HepG2 (cell line): ENCODE measurements around the gene KLHDC4. TPM values are rescaled to one million over a fixed set of nuclear protein-coding genes. Genes with fewer than 3 reads are reported as not detected.

Experiments used
- ARNT ChIP-seq: fragments of 450-650 bp; IDR thresholded peaks from 2 replicates; pipeline ENCODE4 v1.6.1; 2017
- CBX2 ChIP-seq, 2 experiments: fragments of 200-600 bp in 1 of 2; sonication (generic); formaldehyde crosslinking in 1 of 2; IDR thresholded peaks; 2 replicates each; pipeline versions ENCODE4 v1.7.0 to v1.8.1; 2018 to 2022; ENCODE audit warnings: low read depth in 2 of 2, low read length in 1 of 2, mild to moderate bottlenecking in 1 of 2, missing genetic modification reagents in 1 of 2
- ELF3 ChIP-seq: IDR thresholded peaks from 2 replicates; pipeline ENCODE4 v1.6.1; 2016; ENCODE audit warnings: missing genetic modification reagents, missing compliant biosample characterization
- FOXA1 ChIP-seq, 2 experiments: fragments of 450-650 bp in 1 of 2; sonication (generic) in 1 of 2; formaldehyde crosslinking in 1 of 2; IDR thresholded peaks; 2 replicates each; pipeline versions ENCODE4 v1.4.0 to v1.6.1; 2016 to 2020; ENCODE audit warnings: missing genetic modification reagents in 1 of 2
- HNRNPK ChIP-seq: fragments of 200-400 bp; formaldehyde crosslinking; IDR thresholded peaks from 2 replicates; pipeline ENCODE4 v1.6.1; 2018; ENCODE audit warnings: low read length, low read depth, moderate library complexity, mild to moderate bottlenecking; ENCODE audit not compliant: poor library complexity, severe bottlenecking
- HOXA5 ChIP-seq: sonication (generic); formaldehyde crosslinking; IDR thresholded peaks from 2 replicates; pipeline ENCODE4 v1.4.0; 2020; ENCODE audit warnings: missing genetic modification reagents
- HOXA7 ChIP-seq: sonication (generic); formaldehyde crosslinking; IDR thresholded peaks from 2 replicates; pipeline ENCODE4 v1.8.1; 2022; ENCODE audit warnings: mild to moderate bottlenecking, missing genetic modification reagents, moderate library complexity
- JUND ChIP-seq: sonication (generic); formaldehyde crosslinking; IDR thresholded peaks from 2 replicates; pipeline ENCODE4 v1.8.0; 2022; ENCODE audit warnings: mild to moderate bottlenecking, missing genetic modification reagents
- MATR3 ChIP-seq: sonication (generic); formaldehyde crosslinking; IDR thresholded peaks from 2 replicates; pipeline ENCODE4 v1.4.0; 2020; ENCODE audit warnings: missing genetic modification reagents
- NFRKB ChIP-seq: fragments of 450-650 bp; IDR thresholded peaks from 2 replicates; pipeline ENCODE4 v1.6.1; 2017
- NR2F6 ChIP-seq, 2 experiments: IDR thresholded peaks; 2 replicates each; pipeline ENCODE4 v1.6.1; 2016; ENCODE audit warnings: antibody characterized with exemption in 1 of 2, mild to moderate bottlenecking in 1 of 2
- PHF21A ChIP-seq: sonication (generic); formaldehyde crosslinking; IDR thresholded peaks from 2 replicates; pipeline ENCODE4 v1.5.0; 2020; ENCODE audit warnings: mild to moderate bottlenecking, missing genetic modification reagents
- RBM22 ChIP-seq: fragments of 200-400 bp; formaldehyde crosslinking; optimal IDR thresholded peaks from 2 replicates; pipeline ENCODE3; 2017; ENCODE audit warnings: mild to moderate bottlenecking, low read length, moderate library complexity
- ZBTB39 ChIP-seq: sonication (generic); formaldehyde crosslinking; IDR thresholded peaks from 2 replicates; pipeline ENCODE4 v1.5.0; 2020; ENCODE audit warnings: missing genetic modification reagents
- ZNF34 ChIP-seq: sonication (generic); formaldehyde crosslinking; IDR thresholded peaks from 2 replicates; pipeline ENCODE4 v1.4.0; 2020; ENCODE audit warnings: mild to moderate bottlenecking, missing genetic modification reagents, borderline replicate concordance
- ZNF354B ChIP-seq: sonication (generic); formaldehyde crosslinking; IDR thresholded peaks from 2 replicates; pipeline ENCODE4 v1.8.0; 2022; ENCODE audit warnings: mild to moderate bottlenecking, missing genetic modification reagents
- ZNF570 ChIP-seq: sonication (generic); formaldehyde crosslinking; IDR thresholded peaks from 2 replicates; pipeline ENCODE4 v1.4.0; 2020; ENCODE audit warnings: mild to moderate bottlenecking, missing genetic modification reagents, borderline replicate concordance
- ZNF576 ChIP-seq: sonication (generic); formaldehyde crosslinking; IDR thresholded peaks from 2 replicates; pipeline ENCODE4 v1.4.0; 2020; ENCODE audit warnings: mild to moderate bottlenecking, missing genetic modification reagents
- polyA plus RNA-seq, 8 experiments: library from polyadenylated mRNA; depleted of rRNA in 3 of 8; stranded (reverse) in 7 of 8; unstranded in 1 of 8; fragments of >200 nt; fragmentation: Illumina TruSeq in 4 of 8; extraction: Trizol in 4 of 8; gene quantifications; 2 replicates each; pipeline versions ENCODE4 v1.2.1 to v1.2.3, GENCODE V29; 2011 to 2016; ENCODE audit warnings: low read depth in 4 of 8, missing spikeins in 1 of 8, mixed read lengths in 1 of 8; ENCODE audit not compliant: insufficient read depth in 1 of 8
- total RNA-seq, 5 experiments: library from RNA; depleted of rRNA; stranded (reverse); fragments of >200 nt; fragmentation: Illumina TruSeq; extraction: Trizol; gene quantifications; 2 replicates each; pipeline ENCODE4 v1.2.3, GENCODE V29; 2016; ENCODE audit warnings: low read depth in 1 of 5
- TF ChIP-seq, protein P1 (sequence below): sonication (generic); formaldehyde crosslinking; IDR thresholded peaks from 2 replicates; pipeline ENCODE4 v1.4.0; 2020; ENCODE audit warnings: missing genetic modification reagents
- TF ChIP-seq, protein P2 (sequence below): sonication (generic); formaldehyde crosslinking; IDR thresholded peaks from 2 replicates; pipeline ENCODE4 v1.9.0; 2022; ENCODE audit warnings: low read depth, missing genetic modification reagents
- TF ChIP-seq, protein P3 (sequence below): IDR thresholded peaks from 2 replicates; pipeline ENCODE4 v1.6.1; 2016; ENCODE audit warnings: mild to moderate bottlenecking, missing biosample characterization, missing genetic modification reagents
- TF ChIP-seq, protein P4 (sequence below): sonication (generic); formaldehyde crosslinking; IDR thresholded peaks from 2 replicates; pipeline ENCODE4 v1.4.0; 2020; ENCODE audit warnings: missing genetic modification reagents

The KLHDC4 gene
- total and polyA plus RNA-seq, 2 of the 13 experiments (the other 11 are each of a cell fraction or from before 2014, with no cell fraction given): 18.7 to 31.8 TPM

DNA sequence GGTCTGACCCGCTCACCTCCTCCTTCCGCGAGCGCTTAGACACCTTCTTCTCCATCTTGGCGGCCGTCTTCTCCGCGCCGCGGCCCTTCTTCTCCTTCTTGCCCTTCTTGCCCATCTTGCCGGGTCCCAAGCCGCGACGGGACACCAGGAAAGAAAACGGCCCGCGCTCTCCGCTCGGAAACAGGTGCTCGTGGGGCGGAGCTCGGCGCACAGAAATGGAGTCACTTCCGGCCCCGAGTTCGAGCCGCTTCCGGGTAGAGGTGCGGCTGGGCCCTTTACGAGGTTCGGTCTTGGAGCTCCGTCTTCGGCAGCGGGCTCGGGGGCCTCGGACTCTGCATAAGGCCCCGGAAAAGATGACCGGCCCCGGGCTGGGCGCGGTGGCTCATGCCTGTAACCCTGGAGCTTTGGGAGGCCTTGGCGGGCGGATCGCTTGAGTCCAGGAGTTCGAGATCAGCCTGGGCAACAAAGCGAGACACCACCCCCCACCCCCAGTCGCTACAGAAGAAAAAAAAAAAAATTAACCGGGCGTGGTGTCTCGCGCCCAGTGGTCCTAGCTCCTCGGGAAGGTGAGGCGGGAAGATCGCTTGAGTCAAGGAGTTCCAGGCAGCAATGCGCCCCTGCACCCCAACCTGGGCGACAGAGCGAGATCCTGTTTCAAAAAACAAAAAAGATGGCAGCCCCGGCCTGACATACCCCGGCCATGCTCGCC lies at the start of gene KLHDC4 (continued):
- TF ChIP-seq, protein P1, sequence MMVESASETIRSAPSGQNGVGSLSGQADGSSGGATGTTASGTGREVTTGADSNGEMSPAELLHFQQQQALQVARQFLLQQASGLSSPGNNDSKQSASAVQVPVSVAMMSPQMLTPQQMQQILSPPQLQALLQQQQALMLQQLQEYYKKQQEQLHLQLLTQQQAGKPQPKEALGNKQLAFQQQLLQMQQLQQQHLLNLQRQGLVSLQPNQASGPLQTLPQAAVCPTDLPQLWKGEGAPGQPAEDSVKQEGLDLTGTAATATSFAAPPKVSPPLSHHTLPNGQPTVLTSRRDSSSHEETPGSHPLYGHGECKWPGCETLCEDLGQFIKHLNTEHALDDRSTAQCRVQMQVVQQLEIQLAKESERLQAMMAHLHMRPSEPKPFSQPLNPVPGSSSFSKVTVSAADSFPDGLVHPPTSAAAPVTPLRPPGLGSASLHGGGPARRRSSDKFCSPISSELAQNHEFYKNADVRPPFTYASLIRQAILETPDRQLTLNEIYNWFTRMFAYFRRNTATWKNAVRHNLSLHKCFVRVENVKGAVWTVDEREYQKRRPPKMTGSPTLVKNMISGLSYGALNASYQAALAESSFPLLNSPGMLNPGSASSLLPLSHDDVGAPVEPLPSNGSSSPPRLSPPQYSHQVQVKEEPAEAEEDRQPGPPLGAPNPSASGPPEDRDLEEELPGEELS: no peak
- TF ChIP-seq HOXA5 (CRISPR knock-in tag) (peak; percentile 81), HNRNPK (peak; percentile 38), NFRKB (no peak), ELF3 (CRISPR knock-in tag) (peak; percentile 98), ZNF354B (CRISPR knock-in tag) (no peak), ARNT (no peak), RBM22 (no peak), NR2F6 (IDR thresholded peaks at IDR 0.05) (no peak), NR2F6 (CRISPR knock-in tag; IDR thresholded peaks at IDR 0.05) (peak; percentile 36; the same call in 1 of the 2 replicates), CBX2 (IDR thresholded peaks at IDR 0.05; ENCODE audit: low read depth, low read length) (no peak), CBX2 (CRISPR knock-in tag; IDR thresholded peaks at IDR 0.05; ENCODE audit: low read depth) (peak; percentile 55; the same call in 1 of the 2 replicates), ZNF570 (CRISPR knock-in tag) (no peak), JUND (CRISPR knock-in tag) (peak; percentile 67), HOXA7 (CRISPR knock-in tag) (no peak), ZBTB39 (no peak), ZNF34 (CRISPR knock-in tag) (no peak; the same call in 1 of the 2 replicates), MATR3 (no peak), FOXA1 (IDR thresholded peaks at IDR 0.05) (no peak), FOXA1 (CRISPR knock-in tag; IDR thresholded peaks at IDR 0.05) (no peak; the same call in 1 of the 2 replicates), ZNF576 (CRISPR knock-in tag) (no peak; the same call in 1 of the 2 replicates), PHF21A (CRISPR knock-in tag) (no peak)
- TF ChIP-seq, protein P2, sequence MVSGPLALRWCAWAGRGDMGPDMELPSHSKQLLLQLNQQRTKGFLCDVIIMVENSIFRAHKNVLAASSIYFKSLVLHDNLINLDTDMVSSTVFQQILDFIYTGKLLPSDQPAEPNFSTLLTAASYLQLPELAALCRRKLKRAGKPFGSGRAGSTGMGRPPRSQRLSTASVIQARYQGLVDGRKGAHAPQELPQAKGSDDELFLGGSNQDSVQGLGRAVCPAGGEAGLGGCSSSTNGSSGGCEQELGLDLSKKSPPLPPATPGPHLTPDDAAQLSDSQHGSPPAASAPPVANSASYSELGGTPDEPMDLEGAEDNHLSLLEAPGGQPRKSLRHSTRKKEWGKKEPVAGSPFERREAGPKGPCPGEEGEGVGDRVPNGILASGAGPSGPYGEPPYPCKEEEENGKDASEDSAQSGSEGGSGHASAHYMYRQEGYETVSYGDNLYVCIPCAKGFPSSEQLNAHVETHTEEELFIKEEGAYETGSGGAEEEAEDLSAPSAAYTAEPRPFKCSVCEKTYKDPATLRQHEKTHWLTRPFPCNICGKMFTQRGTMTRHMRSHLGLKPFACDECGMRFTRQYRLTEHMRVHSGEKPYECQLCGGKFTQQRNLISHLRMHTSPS: peak; percentile 37; the same call in 1 of the 2 replicates
- TF ChIP-seq, protein P3, sequence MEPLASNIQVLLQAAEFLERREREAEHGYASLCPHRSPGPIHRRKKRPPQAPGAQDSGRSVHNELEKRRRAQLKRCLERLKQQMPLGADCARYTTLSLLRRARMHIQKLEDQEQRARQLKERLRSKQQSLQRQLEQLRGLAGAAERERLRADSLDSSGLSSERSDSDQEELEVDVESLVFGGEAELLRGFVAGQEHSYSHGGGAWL (CRISPR knock-in tag): peak; percentile 91
- TF ChIP-seq, protein P4, sequence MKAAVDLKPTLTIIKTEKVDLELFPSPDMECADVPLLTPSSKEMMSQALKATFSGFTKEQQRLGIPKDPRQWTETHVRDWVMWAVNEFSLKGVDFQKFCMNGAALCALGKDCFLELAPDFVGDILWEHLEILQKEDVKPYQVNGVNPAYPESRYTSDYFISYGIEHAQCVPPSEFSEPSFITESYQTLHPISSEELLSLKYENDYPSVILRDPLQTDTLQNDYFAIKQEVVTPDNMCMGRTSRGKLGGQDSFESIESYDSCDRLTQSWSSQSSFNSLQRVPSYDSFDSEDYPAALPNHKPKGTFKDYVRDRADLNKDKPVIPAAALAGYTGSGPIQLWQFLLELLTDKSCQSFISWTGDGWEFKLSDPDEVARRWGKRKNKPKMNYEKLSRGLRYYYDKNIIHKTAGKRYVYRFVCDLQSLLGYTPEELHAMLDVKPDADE (CRISPR knock-in tag): no peak
